GM10248 (cell line): ENCODE measurements around the gene DTNB.

Source experiments
- CTCF ChIA-PET: fragments of 300-600 bp; sonication (Branson Sonifier 250); formaldehyde crosslinking; extraction: SDS; loops from one replicate; lab custom pipeline; 2021; ENCODE audit warnings: antibody characterized with exemption; lab: Yijun Ruan, JAX
- POLR2A ChIA-PET: fragments of 350-650 bp; sonication (Branson Sonifier 250); formaldehyde crosslinking; extraction: SDS; loops from one replicate; lab custom pipeline; 2020; ENCODE audit warnings: antibody characterized with exemption; lab: Yijun Ruan, JAX
- DNase-seq: peaks from one replicate; pipeline ENCODE4 v3.0.0; 2012; ENCODE audit errors: extremely low spot score
- TF ChIP-seq, protein P1 (sequence below): IDR thresholded peaks from 2 replicates; pipeline ENCODE4 v1.5.1; 2012; ENCODE audit warnings: mild to moderate bottlenecking, low read depth; ENCODE audit errors: extremely low read depth, missing control alignments, control extremely low read depth

Gene DTNB

DNA sequence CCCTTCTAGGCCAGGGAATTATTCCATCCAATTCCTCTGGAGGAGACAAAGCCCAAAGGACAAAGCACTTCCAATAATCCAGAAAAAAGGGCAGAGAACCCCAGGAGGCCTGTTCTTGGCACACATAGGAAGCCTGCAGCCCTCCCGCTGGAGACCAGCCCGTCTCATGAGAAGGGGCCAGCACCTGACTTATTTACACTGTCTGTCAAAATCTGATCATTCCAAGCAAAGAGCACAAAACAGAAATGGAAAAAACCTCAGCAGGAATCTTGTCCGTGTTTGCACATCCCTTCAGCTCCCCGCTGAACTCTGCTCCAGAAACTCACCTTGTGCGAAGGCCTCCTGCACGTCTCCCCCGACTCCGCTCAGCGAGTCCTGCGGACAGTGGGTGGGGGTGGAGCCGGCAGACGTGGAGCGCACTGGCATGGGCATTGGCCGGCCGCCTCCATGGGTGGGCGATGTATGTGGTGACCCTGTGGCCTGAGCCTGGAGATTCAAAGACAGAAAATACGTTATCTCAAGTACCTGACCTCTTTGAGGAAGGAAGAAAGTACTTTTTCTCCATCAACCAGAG is 285.4 kb downstream of the DTNB start:
- POLR2A ChIA-PET = no interaction called here
- TF ChIP-seq, protein P1, sequence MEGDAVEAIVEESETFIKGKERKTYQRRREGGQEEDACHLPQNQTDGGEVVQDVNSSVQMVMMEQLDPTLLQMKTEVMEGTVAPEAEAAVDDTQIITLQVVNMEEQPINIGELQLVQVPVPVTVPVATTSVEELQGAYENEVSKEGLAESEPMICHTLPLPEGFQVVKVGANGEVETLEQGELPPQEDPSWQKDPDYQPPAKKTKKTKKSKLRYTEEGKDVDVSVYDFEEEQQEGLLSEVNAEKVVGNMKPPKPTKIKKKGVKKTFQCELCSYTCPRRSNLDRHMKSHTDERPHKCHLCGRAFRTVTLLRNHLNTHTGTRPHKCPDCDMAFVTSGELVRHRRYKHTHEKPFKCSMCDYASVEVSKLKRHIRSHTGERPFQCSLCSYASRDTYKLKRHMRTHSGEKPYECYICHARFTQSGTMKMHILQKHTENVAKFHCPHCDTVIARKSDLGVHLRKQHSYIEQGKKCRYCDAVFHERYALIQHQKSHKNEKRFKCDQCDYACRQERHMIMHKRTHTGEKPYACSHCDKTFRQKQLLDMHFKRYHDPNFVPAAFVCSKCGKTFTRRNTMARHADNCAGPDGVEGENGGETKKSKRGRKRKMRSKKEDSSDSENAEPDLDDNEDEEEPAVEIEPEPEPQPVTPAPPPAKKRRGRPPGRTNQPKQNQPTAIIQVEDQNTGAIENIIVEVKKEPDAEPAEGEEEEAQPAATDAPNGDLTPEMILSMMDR = no peak
- CTCF ChIA-PET = interaction anchor here (2.0 to 6.8 kb wide), 2 partner anchors 12 to 26 kb away, joined by 7 to 48 read pairs; no protein-coding TSS in a partner anchor
- DNase-seq = no peak

DNA sequence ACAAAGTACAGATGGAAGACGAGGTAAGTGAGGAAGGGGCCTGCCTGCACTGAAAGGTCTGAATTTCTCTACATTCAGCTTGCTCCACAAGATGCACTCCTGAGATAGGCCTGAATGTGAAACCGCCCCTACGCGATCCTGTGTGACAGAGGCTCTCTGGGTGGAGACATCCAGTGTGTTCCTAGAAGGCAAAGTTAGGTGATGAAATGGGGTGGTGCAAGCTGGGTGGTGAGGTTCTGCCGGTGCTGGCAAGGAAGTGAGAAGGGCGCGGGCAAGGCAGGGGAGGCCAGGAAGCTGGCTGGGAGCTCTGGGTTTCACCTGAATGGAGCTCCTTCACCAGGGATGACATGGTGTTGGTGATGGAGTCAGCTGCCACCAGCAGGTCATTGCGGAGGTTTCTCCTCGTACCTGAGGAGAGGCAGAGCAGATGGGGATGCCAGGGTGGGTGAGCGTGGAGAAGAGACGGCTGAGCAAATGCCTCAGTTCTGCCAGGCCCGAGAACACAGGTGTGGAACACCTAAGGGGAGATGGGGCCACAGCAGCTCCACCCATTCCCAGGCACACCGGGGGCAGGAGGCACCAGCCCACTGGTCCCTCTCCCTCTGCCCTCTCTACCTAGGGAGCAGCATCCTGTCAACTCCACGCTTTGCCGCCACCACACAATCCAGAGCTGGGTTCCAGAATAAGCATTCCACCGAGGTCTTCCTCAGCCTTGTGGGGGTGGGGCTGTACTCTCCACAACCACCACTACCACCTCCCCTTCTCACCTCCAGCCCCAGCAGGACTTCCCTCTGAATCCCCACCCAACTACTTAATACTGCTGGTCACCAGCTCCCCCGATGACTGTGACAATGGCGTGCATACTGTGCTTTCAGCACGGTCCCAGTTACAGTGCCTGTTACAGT is 286.2 kb downstream of the DTNB start:
- ChIA-PET POLR2A (no interaction called here), CTCF (interaction anchor here (1.1 to 6.8 kb wide), 4 partner anchors 11 to 30 kb away, joined by 3 to 48 read pairs (median 18); no protein-coding TSS in a partner anchor)
- DNase-seq = no peak
- TF ChIP-seq, protein P1 = no peak

DNA sequence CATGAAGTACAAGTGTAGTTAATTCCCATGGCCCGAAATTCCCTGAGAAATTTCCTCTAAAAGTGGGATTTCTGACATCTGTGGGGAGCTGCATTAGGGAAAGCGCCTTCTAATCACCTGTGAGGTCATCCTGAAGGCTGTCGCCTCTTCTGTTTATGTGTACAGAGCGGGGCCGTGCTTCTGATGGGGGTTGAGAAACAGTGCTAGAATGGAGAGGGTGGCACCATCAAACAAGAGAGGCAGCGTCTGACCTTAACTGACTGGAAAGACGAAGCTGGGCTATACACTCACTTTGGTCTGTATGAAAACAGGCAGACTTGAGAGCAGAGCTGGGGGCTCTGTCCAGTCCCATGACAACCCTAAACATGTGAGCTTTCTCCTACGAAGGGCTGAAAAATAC is 287.5 kb downstream of the DTNB start:
- TF ChIP-seq, protein P1 = no peak
- DNase-seq = no peak
- POLR2A ChIA-PET = no interaction called here
- CTCF ChIA-PET = interaction anchor here (0.9 to 6.8 kb wide), 7 partner anchors 10 to 24 kb away, joined by 3 to 48 read pairs (median 5); no protein-coding TSS in a partner anchor

DNA sequence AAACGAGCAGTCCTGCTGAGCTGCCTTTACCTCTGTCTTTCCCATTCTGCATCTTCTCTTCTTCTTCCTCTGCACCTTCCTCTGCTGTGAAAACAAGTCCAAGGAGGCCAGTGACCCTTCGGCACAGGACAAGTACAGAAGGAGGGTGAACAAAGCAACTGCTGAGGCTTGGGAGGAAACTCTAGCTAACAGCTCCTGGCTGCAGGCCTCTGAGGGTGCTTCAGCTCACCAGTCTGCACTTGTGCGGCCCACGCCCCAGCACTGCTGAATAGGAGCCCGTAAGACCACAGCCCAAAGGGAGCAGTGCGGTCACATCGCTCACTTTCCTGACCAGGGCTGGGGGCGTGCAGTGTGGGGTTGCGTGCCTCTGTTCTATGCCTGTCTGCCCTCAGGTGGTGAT is 289.6 kb downstream of the DTNB start:
- CTCF ChIA-PET = interaction anchor here (1.1 to 4.7 kb wide), 3 partner anchors 18 to 22 kb away, joined by 3 to 30 read pairs (median 6); no protein-coding TSS in a partner anchor
- POLR2A ChIA-PET = no interaction called here
- TF ChIP-seq, protein P1 = no peak
- no peak for DNase-seq

DNA sequence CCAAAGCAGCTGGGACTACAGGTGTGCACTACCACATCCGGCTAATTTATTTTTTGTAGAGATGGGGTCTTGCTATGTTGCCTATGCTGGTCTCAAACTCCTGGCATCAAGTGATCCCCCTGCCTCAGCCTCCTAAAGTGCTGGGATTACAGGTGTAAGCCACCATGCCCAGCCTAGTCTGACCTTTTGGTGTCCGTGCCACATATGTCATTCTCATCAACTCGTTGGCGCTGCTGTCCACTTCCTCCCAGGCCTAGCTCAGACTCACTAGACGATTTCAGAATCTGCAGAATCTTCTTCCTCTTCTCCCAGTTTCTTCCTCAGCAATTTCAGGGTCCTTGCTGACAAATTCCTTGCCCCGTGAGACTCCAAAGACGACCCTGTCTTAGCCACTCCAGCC is 291.9 kb downstream of the DTNB start:
- no peak for DNase-seq
- TF ChIP-seq, protein P1 = no peak
- CTCF ChIA-PET = interaction anchor here (0.9 to 7.6 kb wide), 9 partner anchors 8 to 185 kb away, joined by 3 to 70 read pairs (median 6); no protein-coding TSS in a partner anchor
- POLR2A ChIA-PET = no interaction called here
